PC-3 (cell line): ENCODE measurements around the gene ACOXL. TPM values are rescaled to one million over a fixed set of nuclear protein-coding genes. Genes with fewer than 3 reads are reported as not detected.
A peak's percentile ranks its signal among the peaks of the same experiment; 100 is the strongest.

Source experiments
- ATAC-seq: fragments of 200-7000 bp; cut with Tn5 transposase; 2 replicates; pipeline ENCODE4 v1.9.1; 2020; ENCODE audit warnings: mild to moderate bottlenecking, moderate library complexity
- BruUV-seq: library from RNA; stranded (reverse); fragments of 400-500 nt; replicated peaks from 2 replicates; lab custom pipeline; 2021; lab: Mats Ljungman, UMichigan
- CTCF ChIA-PET: fragments of 300-600 bp; sonication (Branson Sonifier 250); formaldehyde crosslinking; loops from one replicate; lab custom pipeline; 2022; ENCODE audit warnings: antibody characterized with exemption; lab: Charles Lee
- POLR2A ChIA-PET: fragments of 300-600 bp; sonication (Branson Sonifier 250); formaldehyde crosslinking; loops from one replicate; lab custom pipeline; 2022; ENCODE audit warnings: antibody characterized with exemption; ENCODE audit not compliant: unreplicated experiment; lab: Charles Lee
- DNase-seq: peaks from one replicate; pipeline ENCODE4 v3.0.0-alpha.2; 2015
- H2AFZ ChIP-seq: fragments of 300-600 bp; sonication (generic); 2 replicates; pipeline ENCODE4 v1.6.0; 2016; ENCODE audit warnings: antibody characterized with exemption, low read length
- H3F3A ChIP-seq: fragments of 300-600 bp; sonication (generic); one replicate; pipeline ENCODE4 v1.6.0; 2017; ENCODE audit warnings: antibody characterized with exemption, low read length, control low read depth, mild to moderate bottlenecking; ENCODE audit not compliant: unreplicated experiment
- H3K27ac ChIP-seq: fragments of 300-600 bp; sonication (generic); 2 replicates; pipeline ENCODE4 v1.5.1; 2016; ENCODE audit warnings: mild to moderate bottlenecking, low read length
- H3K27me3 ChIP-seq: fragments of 300-600 bp; sonication (generic); 2 replicates; pipeline ENCODE4 v1.6.1; 2016; ENCODE audit warnings: low read length, mixed read lengths
- H3K36me3 ChIP-seq: fragments of 300-600 bp; sonication (generic); 2 replicates; pipeline ENCODE4 v1.6.1; 2016; ENCODE audit warnings: low read depth, mixed run types, low read length, mixed read lengths
- H3K4me1 ChIP-seq: fragments of 300-600 bp; sonication (generic); 2 replicates; pipeline ENCODE4 v1.5.1; 2016; ENCODE audit warnings: low read length; ENCODE audit not compliant: insufficient read depth
- H3K4me2 ChIP-seq: fragments of 300-600 bp; sonication (generic); 2 replicates; pipeline ENCODE4 v1.6.0; 2016; ENCODE audit warnings: low read length
- H3K4me3 ChIP-seq: fragments of 300-600 bp; sonication (generic); 2 replicates; pipeline ENCODE4 v1.5.1; 2016; ENCODE audit warnings: mild to moderate bottlenecking, low read length, mixed read lengths
- H3K79me2 ChIP-seq: fragments of 300-600 bp; sonication (generic); 2 replicates; pipeline ENCODE4 v1.6.1; 2017; ENCODE audit warnings: low read length, mixed read lengths
- H3K9ac ChIP-seq: fragments of 300-600 bp; sonication (generic); 2 replicates; pipeline ENCODE4 v1.6.0; 2016; ENCODE audit warnings: mild to moderate bottlenecking, low read length
- H3K9me2 ChIP-seq: fragments of 300-600 bp; sonication (generic); replicated peaks from 2 replicates; pipeline ENCODE4 v1.6.1; 2016; ENCODE audit warnings: mixed run types, low read length, mixed read lengths
- H3K9me3 ChIP-seq: fragments of 300-600 bp; sonication (generic); 2 replicates; pipeline ENCODE4 v1.6.1; 2016; ENCODE audit warnings: low read length, mixed read lengths
- H4K20me1 ChIP-seq: fragments of 300-600 bp; sonication (generic); 2 replicates; pipeline ENCODE4 v1.6.1; 2016; ENCODE audit warnings: low read length, mixed read lengths
- EZH2 ChIP-seq: fragments of 300-600 bp; sonication (generic); IDR thresholded peaks from one replicate; pipeline ENCODE4 v1.6.1; 2017; ENCODE audit warnings: antibody characterized with exemption, mild to moderate bottlenecking, low read length; ENCODE audit not compliant: unreplicated experiment
- EZH2phosphoT487 ChIP-seq: fragments of 300-600 bp; sonication (generic); IDR thresholded peaks from 2 replicates; pipeline ENCODE4 v1.6.1; 2018; ENCODE audit warnings: mild to moderate bottlenecking, antibody characterized with exemption, low read length, borderline replicate concordance
- intact Hi-C: fragments of 100-400 bp; cut with micrococcal nuclease; formaldehyde crosslinking; loops from 2 replicates; pipeline ENCODE4 v1.9.0; 2023
- total RNA-seq: library from RNA; depleted of rRNA; stranded (reverse); fragments of >200 nt; gene quantifications from 2 replicates; pipeline ENCODE4 v1.2.3, GENCODE V29; 2014
- TF ChIP-seq, protein P1 (sequence below): fragments of 300-600 bp; sonication (generic); conservative IDR thresholded peaks from 2 replicates; pipeline ENCODE4 v1.5.1; 2017; ENCODE audit warnings: antibody characterized with exemption, low read depth, mild to moderate bottlenecking, low read length

The ACOXL gene
- total RNA-seq, 1 experiment from 2014 or later, result 16.3 TPM

DNA sequence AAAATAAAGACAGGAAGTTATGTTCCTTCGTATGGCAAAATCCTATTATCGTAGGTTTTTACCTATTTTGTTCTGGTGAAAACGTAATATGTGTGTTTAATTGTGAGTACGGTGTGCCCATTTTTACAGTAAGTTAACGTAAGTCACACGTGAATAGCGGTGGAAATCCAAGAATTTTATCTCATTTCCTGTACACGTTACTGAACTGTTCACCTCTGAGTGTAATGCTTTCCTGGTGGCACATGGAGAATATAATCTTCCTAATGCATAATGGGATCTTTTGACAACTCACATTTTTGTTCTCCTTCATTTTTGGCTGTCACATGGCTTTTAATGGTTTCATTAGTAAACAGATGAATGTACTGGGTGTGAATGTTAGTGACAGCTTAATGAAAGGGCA lies 416.6 kb downstream of the ACOXL start:
- no peaks in the 10 kb centered on the region for H3K9me2 ChIP-seq
- no TSS peak for BruUV-seq
- H3K27ac ChIP-seq, result no peak overlapping the region
- H2AFZ ChIP-seq, result no peak overlapping the region
- CTCF ChIA-PET, result no interaction called here
- H3K27me3 ChIP-seq, result no peaks in the 10 kb centered on the region
- H4K20me1 ChIP-seq, result no peaks in the 10 kb centered on the region
- intact Hi-C loops, result no loop called here
- TF ChIP-seq EZH2 (no peak), EZH2phosphoT487 (no peak)
- TF ChIP-seq, protein P1, sequence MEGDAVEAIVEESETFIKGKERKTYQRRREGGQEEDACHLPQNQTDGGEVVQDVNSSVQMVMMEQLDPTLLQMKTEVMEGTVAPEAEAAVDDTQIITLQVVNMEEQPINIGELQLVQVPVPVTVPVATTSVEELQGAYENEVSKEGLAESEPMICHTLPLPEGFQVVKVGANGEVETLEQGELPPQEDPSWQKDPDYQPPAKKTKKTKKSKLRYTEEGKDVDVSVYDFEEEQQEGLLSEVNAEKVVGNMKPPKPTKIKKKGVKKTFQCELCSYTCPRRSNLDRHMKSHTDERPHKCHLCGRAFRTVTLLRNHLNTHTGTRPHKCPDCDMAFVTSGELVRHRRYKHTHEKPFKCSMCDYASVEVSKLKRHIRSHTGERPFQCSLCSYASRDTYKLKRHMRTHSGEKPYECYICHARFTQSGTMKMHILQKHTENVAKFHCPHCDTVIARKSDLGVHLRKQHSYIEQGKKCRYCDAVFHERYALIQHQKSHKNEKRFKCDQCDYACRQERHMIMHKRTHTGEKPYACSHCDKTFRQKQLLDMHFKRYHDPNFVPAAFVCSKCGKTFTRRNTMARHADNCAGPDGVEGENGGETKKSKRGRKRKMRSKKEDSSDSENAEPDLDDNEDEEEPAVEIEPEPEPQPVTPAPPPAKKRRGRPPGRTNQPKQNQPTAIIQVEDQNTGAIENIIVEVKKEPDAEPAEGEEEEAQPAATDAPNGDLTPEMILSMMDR, result no peak
- no peak overlapping the region for H3K4me2 ChIP-seq
- peaks cover 27% of the 10 kb centered on the region for H3K79me2 ChIP-seq
- H3K9ac ChIP-seq, result no peak overlapping the region
- H3K9me3 ChIP-seq, result no peaks in the 10 kb centered on the region
- no peaks in the 10 kb centered on the region for H3K4me1 ChIP-seq
- DNase-seq, result no peak
- ATAC-seq, result no peak
- H3K36me3 ChIP-seq, result peaks cover 25% of the 10 kb centered on the region; the same call in 1 of the 2 replicates
- POLR2A ChIA-PET, result no interaction called here
- no peak overlapping the region for H3K4me3 ChIP-seq
- no peaks in the 10 kb centered on the region for H3F3A ChIP-seq

DNA sequence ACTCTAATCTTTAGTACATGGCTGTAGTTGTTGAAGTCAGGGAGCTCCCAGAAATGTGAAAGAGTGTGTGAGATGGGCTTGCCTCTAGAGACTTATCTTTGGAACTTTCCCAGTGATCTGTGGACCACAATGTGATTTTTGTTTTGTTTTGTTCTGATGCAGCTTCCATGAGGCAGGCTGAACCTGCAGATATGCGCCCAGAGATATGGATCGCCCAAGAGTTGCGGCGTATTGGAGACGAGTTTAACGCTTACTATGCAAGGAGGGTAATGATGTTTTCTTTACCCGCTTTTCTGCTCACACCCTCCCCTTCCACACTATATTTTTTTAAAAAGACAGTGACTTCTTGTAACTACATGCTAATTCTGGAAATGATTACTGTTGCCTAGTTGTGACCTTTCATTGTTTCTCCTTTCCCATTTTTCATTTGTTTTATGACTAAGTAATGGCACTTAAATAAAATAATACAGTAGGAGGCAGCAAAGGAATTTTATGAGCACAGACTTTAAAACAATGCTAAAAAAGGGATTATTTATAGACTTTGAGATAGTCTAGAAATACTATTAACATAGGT lies 417.6 kb downstream of the ACOXL start:
- Histone ChIP-seq H3K4me3 (no peak overlapping the region), H3K9me3 (no peaks in the 10 kb centered on the region), H2AFZ (no peak overlapping the region), H3K4me1 (no peaks in the 10 kb centered on the region), H3K9me2 (no peaks in the 10 kb centered on the region), H3K27ac (no peak overlapping the region), H3F3A (no peaks in the 10 kb centered on the region), H3K36me3 (peaks cover 28% of the 10 kb centered on the region; the same call in 1 of the 2 replicates), H3K4me2 (no peak overlapping the region), H3K79me2 (peaks cover 20% of the 10 kb centered on the region), H4K20me1 (no peaks in the 10 kb centered on the region), H3K9ac (no peak overlapping the region), H3K27me3 (no peaks in the 10 kb centered on the region)
- CTCF ChIA-PET, result no interaction called here
- BruUV-seq, result no TSS peak
- DNase-seq (peak; percentile 8), ATAC-seq (peak; percentile 49)
- no peak for TF ChIP-seq EZH2
- TF ChIP-seq, protein P1, result peak; percentile 27; the same call in 1 of the 2 replicates
- TF ChIP-seq EZH2phosphoT487, result no peak
- intact Hi-C loops, result no loop called here
- POLR2A ChIA-PET, result no interaction called here

DNA sequence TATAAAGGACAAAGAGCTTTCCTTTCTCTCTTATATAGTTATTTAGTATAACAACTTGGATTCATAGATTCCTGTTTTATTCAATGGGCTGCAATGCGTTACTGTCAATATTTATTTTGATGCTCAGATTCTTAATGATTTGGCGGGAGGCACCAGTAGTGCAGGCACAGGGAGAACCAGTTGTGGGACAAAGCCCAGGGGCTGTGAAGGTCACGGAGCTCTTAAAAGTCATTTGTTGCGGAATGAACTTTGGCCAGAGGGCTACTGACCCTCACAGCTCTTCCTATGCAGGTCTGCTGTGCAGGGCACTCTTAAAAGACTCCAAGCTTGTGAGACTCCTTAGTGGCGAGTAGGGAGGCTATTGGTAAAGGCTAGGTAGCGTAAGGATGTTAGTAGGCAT lies 422.4 kb downstream of the ACOXL start:
- Histone ChIP-seq H3K9me3 (no peaks in the 10 kb centered on the region), H2AFZ (no peak overlapping the region), H3K4me2 (no peak overlapping the region), H3K79me2 (peaks cover 10% of the 10 kb centered on the region; the same call in 1 of the 2 replicates), H3K9ac (no peak overlapping the region), H3K9me2 (no peaks in the 10 kb centered on the region), H3K27ac (no peak overlapping the region), H3K4me3 (no peak overlapping the region), H4K20me1 (peaks cover 4% of the 10 kb centered on the region; the same call in 1 of the 2 replicates), H3F3A (no peaks in the 10 kb centered on the region), H3K36me3 (peaks cover 27% of the 10 kb centered on the region; the same call in 1 of the 2 replicates), H3K4me1 (no peaks in the 10 kb centered on the region), H3K27me3 (no peaks in the 10 kb centered on the region)
- ATAC-seq, result no peak
- ChIA-PET POLR2A (no interaction called here), CTCF (no interaction called here)
- TF ChIP-seq, protein P1, result no peak
- no peak for TF ChIP-seq EZH2phosphoT487
- no peak for TF ChIP-seq EZH2
- intact Hi-C loops, result no loop called here
- no peak for DNase-seq
- no TSS peak for BruUV-seq
